Neural progenitor cell (in vitro differentiated cells): ENCODE results near the gene HEPACAM2.

Experiments used
- EZH2 ChIP-seq: fragments of 200-600 bp; sonication (generic); IDR thresholded peaks from 2 replicates; pipeline ENCODE4 v1.6.1; 2017; ENCODE audit warnings: antibody characterized with exemption, mild to moderate bottlenecking, moderate library complexity
- EZH2phosphoT487 ChIP-seq: fragments of 200-600 bp; sonication (generic); IDR thresholded peaks from 2 replicates; pipeline ENCODE4 v1.6.1; 2017; ENCODE audit warnings: antibody characterized with exemption
- TF ChIP-seq, protein P1 (sequence below): fragments of 200-600 bp; sonication (generic); IDR thresholded peaks from 2 replicates; pipeline ENCODE4 v1.5.1; 2017; ENCODE audit warnings: antibody characterized with exemption, mild to moderate bottlenecking

DNA sequence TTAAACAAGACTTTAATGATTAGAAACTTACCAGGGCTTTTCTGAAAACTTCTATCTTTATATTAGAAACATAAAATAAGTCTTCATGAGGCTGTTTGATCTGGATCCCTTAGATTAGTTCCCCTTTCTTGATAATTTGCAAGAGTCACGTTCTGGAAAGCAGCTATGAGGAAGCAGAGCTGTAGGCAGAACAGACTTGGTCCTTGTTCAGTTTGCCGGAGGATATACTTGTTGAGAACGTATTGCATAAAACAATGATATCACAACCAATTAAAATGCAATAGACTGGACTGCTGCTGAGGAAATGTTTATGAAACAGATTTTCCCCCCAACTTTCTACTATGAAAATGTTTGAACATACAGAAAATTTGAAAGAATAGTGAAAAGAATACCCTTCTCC, 80.9 kb downstream of the HEPACAM2 start:
- TF ChIP-seq, protein P1, sequence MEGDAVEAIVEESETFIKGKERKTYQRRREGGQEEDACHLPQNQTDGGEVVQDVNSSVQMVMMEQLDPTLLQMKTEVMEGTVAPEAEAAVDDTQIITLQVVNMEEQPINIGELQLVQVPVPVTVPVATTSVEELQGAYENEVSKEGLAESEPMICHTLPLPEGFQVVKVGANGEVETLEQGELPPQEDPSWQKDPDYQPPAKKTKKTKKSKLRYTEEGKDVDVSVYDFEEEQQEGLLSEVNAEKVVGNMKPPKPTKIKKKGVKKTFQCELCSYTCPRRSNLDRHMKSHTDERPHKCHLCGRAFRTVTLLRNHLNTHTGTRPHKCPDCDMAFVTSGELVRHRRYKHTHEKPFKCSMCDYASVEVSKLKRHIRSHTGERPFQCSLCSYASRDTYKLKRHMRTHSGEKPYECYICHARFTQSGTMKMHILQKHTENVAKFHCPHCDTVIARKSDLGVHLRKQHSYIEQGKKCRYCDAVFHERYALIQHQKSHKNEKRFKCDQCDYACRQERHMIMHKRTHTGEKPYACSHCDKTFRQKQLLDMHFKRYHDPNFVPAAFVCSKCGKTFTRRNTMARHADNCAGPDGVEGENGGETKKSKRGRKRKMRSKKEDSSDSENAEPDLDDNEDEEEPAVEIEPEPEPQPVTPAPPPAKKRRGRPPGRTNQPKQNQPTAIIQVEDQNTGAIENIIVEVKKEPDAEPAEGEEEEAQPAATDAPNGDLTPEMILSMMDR, result no peak
- no peak for TF ChIP-seq EZH2phosphoT487
- TF ChIP-seq EZH2, result no peak
